HepG2 (cell line): ENCODE measurements around the gene PIK3R4. TPM values are rescaled to one million over a fixed set of nuclear protein-coding genes. Genes with fewer than 3 reads are reported as not detected.

Experiments
- BORCS8-MEF2B ChIP-seq: sonication (generic); formaldehyde crosslinking; IDR thresholded peaks from 2 replicates; pipeline ENCODE4 v1.8.0; 2022; ENCODE audit warnings: mild to moderate bottlenecking, missing genetic modification reagents
- KDM4B ChIP-seq: sonication (generic); formaldehyde crosslinking; IDR thresholded peaks from 2 replicates; pipeline ENCODE4 v1.4.0; 2020; ENCODE audit warnings: missing genetic modification reagents
- NFYC ChIP-seq: IDR thresholded peaks from 2 replicates; pipeline ENCODE4 v1.6.1; 2016; ENCODE audit warnings: missing genetic modification reagents, missing compliant biosample characterization
- RFX3 ChIP-seq: IDR thresholded peaks from 2 replicates; pipeline ENCODE4 v1.6.1; 2016; ENCODE audit warnings: missing biosample characterization, missing genetic modification reagents
- SOX5 ChIP-seq: IDR thresholded peaks from 2 replicates; pipeline ENCODE4 v1.6.1; 2016; ENCODE audit warnings: borderline replicate concordance
- TFAP4 ChIP-seq: sonication (generic); IDR thresholded peaks from 2 replicates; pipeline ENCODE4 v1.6.1; 2016; ENCODE audit warnings: low read depth, borderline replicate concordance
- ZBTB43 ChIP-seq: sonication (generic); formaldehyde crosslinking; conservative IDR thresholded peaks from 2 replicates; pipeline ENCODE4 v1.4.0; 2020; ENCODE audit warnings: missing genetic modification reagents
- ZC3H4 ChIP-seq: sonication (generic); formaldehyde crosslinking; IDR thresholded peaks from 2 replicates; pipeline ENCODE4 v1.4.0; 2020; ENCODE audit warnings: missing genetic modification reagents, borderline replicate concordance
- ZFYVE20 ChIP-seq: sonication (generic); formaldehyde crosslinking; IDR thresholded peaks from 2 replicates; pipeline ENCODE4 v1.8.0; 2023; ENCODE audit warnings: low read depth, mild to moderate bottlenecking, moderate library complexity, missing genetic modification reagents, borderline replicate concordance
- ZHX1 ChIP-seq: sonication (generic); formaldehyde crosslinking; IDR thresholded peaks from 2 replicates; pipeline ENCODE4 v1.8.1; 2022; ENCODE audit warnings: low read depth, mild to moderate bottlenecking, missing genetic modification reagents
- ZNF160 ChIP-seq: sonication (generic); formaldehyde crosslinking; IDR thresholded peaks from 2 replicates; pipeline ENCODE4 v1.8.0; 2022; ENCODE audit warnings: mild to moderate bottlenecking, inconsistent platforms, missing genetic modification reagents
- ZNF232 ChIP-seq: sonication (generic); formaldehyde crosslinking; IDR thresholded peaks from 2 replicates; pipeline ENCODE4 v1.4.0; 2020; ENCODE audit warnings: missing genetic modification reagents, borderline replicate concordance
- ZNF512 ChIP-seq: sonication (generic); formaldehyde crosslinking; IDR thresholded peaks from 2 replicates; pipeline ENCODE4 v1.4.0; 2020; ENCODE audit warnings: mild to moderate bottlenecking, missing genetic modification reagents
- ZNF740 ChIP-seq: sonication (generic); formaldehyde crosslinking; IDR thresholded peaks from 2 replicates; pipeline ENCODE4 v1.4.0; 2020; ENCODE audit warnings: missing genetic modification reagents
- ZNF772 ChIP-seq: sonication (generic); formaldehyde crosslinking; IDR thresholded peaks from 2 replicates; pipeline ENCODE4 v1.5.0; 2020; ENCODE audit warnings: mild to moderate bottlenecking, missing genetic modification reagents
- ZSCAN9 ChIP-seq: IDR thresholded peaks from 2 replicates; pipeline ENCODE4 v1.6.1; 2016; ENCODE audit warnings: borderline replicate concordance
- polyA plus RNA-seq, 8 experiments: library from polyadenylated mRNA; depleted of rRNA in 3 of 8; stranded (reverse) in 7 of 8; unstranded in 1 of 8; fragments of >200 nt; fragmentation: Illumina TruSeq in 4 of 8; extraction: Trizol in 4 of 8; gene quantifications; 2 replicates each; pipeline versions ENCODE4 v1.2.1 to v1.2.3, GENCODE V29; 2011 to 2016; ENCODE audit warnings: low read depth in 4 of 8, missing spikeins in 1 of 8, mixed read lengths in 1 of 8; ENCODE audit not compliant: insufficient read depth in 1 of 8
- total RNA-seq, 5 experiments: library from RNA; depleted of rRNA; stranded (reverse); fragments of >200 nt; fragmentation: Illumina TruSeq; extraction: Trizol; gene quantifications; 2 replicates each; pipeline ENCODE4 v1.2.3, GENCODE V29; 2016; ENCODE audit warnings: low read depth in 1 of 5
- TF ChIP-seq, protein P1 (sequence below): sonication (generic); formaldehyde crosslinking; IDR thresholded peaks from 2 replicates; pipeline ENCODE4 v1.5.0; 2020; ENCODE audit warnings: mild to moderate bottlenecking, missing genetic modification reagents

Gene PIK3R4
- total and polyA plus RNA-seq, 2 of the 13 experiments (the other 11 are each of a cell fraction or from before 2014, with no cell fraction given): 22.4 to 26.0 TPM

- TF ChIP-seq ZNF232 (CRISPR knock-in tag) (no peak), BORCS8-MEF2B (no peak), ZHX1 (no peak), ZFYVE20 (no peak), ZNF772 (peak; percentile 44; the same call in 1 of the 2 replicates), TFAP4 (peak; percentile 57; the same call in 1 of the 2 replicates), ZNF512 (no peak), SOX5 (CRISPR knock-in tag) (no peak), ZSCAN9 (CRISPR knock-in tag) (no peak), RFX3 (CRISPR knock-in tag) (peak; percentile 76), ZNF160 (CRISPR knock-in tag) (no peak), ZBTB43 (no peak), ZNF740 (CRISPR knock-in tag) (no peak), ZC3H4 (CRISPR knock-in tag) (no peak), NFYC (CRISPR knock-in tag) (no peak), KDM4B (CRISPR knock-in tag) (no peak)
- TF ChIP-seq, protein P1, sequence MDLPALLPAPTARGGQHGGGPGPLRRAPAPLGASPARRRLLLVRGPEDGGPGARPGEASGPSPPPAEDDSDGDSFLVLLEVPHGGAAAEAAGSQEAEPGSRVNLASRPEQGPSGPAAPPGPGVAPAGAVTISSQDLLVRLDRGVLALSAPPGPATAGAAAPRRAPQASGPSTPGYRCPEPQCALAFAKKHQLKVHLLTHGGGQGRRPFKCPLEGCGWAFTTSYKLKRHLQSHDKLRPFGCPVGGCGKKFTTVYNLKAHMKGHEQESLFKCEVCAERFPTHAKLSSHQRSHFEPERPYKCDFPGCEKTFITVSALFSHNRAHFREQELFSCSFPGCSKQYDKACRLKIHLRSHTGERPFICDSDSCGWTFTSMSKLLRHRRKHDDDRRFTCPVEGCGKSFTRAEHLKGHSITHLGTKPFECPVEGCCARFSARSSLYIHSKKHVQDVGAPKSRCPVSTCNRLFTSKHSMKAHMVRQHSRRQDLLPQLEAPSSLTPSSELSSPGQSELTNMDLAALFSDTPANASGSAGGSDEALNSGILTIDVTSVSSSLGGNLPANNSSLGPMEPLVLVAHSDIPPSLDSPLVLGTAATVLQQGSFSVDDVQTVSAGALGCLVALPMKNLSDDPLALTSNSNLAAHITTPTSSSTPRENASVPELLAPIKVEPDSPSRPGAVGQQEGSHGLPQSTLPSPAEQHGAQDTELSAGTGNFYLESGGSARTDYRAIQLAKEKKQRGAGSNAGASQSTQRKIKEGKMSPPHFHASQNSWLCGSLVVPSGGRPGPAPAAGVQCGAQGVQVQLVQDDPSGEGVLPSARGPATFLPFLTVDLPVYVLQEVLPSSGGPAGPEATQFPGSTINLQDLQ (CRISPR knock-in tag): no peak
Measured at GRCh38 chr3:130746246-130747039, at the start of gene PIK3R4 (continued).
